ENCODE measurements around the gene IGSF9B. TPM values are rescaled to one million over a fixed set of nuclear protein-coding genes. Genes with fewer than 3 reads are reported as not detected.
A peak's percentile ranks its signal among the peaks of the same experiment; 100 is the strongest.
"Not testable (repeated sequence)": the region's sequence is repeated elsewhere in the genome, so short reads cannot be mapped to it uniquely, and the experiment has no call there.

IGSF9B gene, protein sequence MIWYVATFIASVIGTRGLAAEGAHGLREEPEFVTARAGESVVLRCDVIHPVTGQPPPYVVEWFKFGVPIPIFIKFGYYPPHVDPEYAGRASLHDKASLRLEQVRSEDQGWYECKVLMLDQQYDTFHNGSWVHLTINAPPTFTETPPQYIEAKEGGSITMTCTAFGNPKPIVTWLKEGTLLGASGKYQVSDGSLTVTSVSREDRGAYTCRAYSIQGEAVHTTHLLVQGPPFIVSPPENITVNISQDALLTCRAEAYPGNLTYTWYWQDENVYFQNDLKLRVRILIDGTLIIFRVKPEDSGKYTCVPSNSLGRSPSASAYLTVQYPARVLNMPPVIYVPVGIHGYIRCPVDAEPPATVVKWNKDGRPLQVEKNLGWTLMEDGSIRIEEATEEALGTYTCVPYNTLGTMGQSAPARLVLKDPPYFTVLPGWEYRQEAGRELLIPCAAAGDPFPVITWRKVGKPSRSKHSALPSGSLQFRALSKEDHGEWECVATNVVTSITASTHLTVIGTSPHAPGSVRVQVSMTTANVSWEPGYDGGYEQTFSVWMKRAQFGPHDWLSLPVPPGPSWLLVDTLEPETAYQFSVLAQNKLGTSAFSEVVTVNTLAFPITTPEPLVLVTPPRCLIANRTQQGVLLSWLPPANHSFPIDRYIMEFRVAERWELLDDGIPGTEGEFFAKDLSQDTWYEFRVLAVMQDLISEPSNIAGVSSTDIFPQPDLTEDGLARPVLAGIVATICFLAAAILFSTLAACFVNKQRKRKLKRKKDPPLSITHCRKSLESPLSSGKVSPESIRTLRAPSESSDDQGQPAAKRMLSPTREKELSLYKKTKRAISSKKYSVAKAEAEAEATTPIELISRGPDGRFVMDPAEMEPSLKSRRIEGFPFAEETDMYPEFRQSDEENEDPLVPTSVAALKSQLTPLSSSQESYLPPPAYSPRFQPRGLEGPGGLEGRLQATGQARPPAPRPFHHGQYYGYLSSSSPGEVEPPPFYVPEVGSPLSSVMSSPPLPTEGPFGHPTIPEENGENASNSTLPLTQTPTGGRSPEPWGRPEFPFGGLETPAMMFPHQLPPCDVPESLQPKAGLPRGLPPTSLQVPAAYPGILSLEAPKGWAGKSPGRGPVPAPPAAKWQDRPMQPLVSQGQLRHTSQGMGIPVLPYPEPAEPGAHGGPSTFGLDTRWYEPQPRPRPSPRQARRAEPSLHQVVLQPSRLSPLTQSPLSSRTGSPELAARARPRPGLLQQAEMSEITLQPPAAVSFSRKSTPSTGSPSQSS (N-terminal part only)
- 1 to 10 TPM; 2.1 to 5.1 (median 2.8) TPM for total RNA-seq

GRCh38 chr11:133956650-133957633 is at the start of gene IGSF9B:
IGSF9B (minus strand) TSS chr11:133956968; CDS start chr11:133956754, 214 bp downstream.
- Histone ChIP-seq H3K9me3 (no peaks in the 10 kb centered on the region), H3K4me1 (peaks cover 0 to 49% (median 22%) of the 10 kb centered on the region in 4 donors), H3K27ac (peak within 1 kb of the TSS in 3 of 4 donors; percentile 25 to 71 (median 54)), H3K36me3 (no peaks in the 10 kb centered on the region), H3K4me3 (peak within 1 kb of the TSS; percentile 47 to 68 (median 56)), H3K27me3 (peaks cover 3 to 63% of the 10 kb centered on the region in 2 donors)
- peak; percentile 63 to 71 for DNase-seq (ENCODE audit: low spot score in 2 of 2)
- 1 to 2% methylated on average over 73 to 78 of the region's 100 CpGs for WGBS, 2 donors
- TF ChIP-seq POLR2A (IDR thresholded peaks at IDR 0.05): peak in 1 of 2 donors; percentile 65
- TF ChIP-seq CTCF (IDR thresholded peaks at IDR 0.05): peak in 1 of 5 experiments; percentile 5
- peak in 1 of 2 donors; percentile 49 for TF ChIP-seq EP300 (IDR thresholded peaks at IDR 0.05)

GRCh38 chr11:134004496-134005172 is 47.9 kb upstream of the IGSF9B start:
- no peak overlapping the region for H3K27ac ChIP-seq
- 24 to 27% methylated on average over 10 of the region's 10 CpGs for WGBS, 2 donors
- H3K9me3 ChIP-seq: no peaks in the 10 kb centered on the region
- H3K4me3 ChIP-seq: no peak overlapping the region
- no peaks in the 10 kb centered on the region for H3K36me3 ChIP-seq
- peaks cover 0 to 17% (median 0%) of the 10 kb centered on the region in 4 donors for H3K4me1 ChIP-seq
- DNase-seq (ENCODE audit: low spot score in 2 of 2): no peak
- TF ChIP-seq EP300 (IDR thresholded peaks at IDR 0.05): no peak
- TF ChIP-seq CTCF (IDR thresholded peaks at IDR 0.05): no peak
- TF ChIP-seq POLR2A (IDR thresholded peaks at IDR 0.05): no peak
- H3K27me3 ChIP-seq: no peaks in the 10 kb centered on the region

GRCh38 chr11:134003792-134004495 is 47.2 kb upstream of the IGSF9B start:
- H3K27ac ChIP-seq: no peak overlapping the region
- no peaks in the 10 kb centered on the region for H3K9me3 ChIP-seq
- peaks cover 0 to 17% (median 0%) of the 10 kb centered on the region in 4 donors for H3K4me1 ChIP-seq
- H3K27me3 ChIP-seq: no peaks in the 10 kb centered on the region
- no peak overlapping the region for H3K4me3 ChIP-seq
- 38 to 40% methylated on average over 9 of the region's 9 CpGs for WGBS, 2 donors
- no peak for DNase-seq (ENCODE audit: low spot score in 2 of 2)
- no peaks in the 10 kb centered on the region for H3K36me3 ChIP-seq
- TF ChIP-seq EP300 (IDR thresholded peaks at IDR 0.05): no peak
- TF ChIP-seq POLR2A (IDR thresholded peaks at IDR 0.05): no peak
- no peak for TF ChIP-seq CTCF (IDR thresholded peaks at IDR 0.05)

DNA sequence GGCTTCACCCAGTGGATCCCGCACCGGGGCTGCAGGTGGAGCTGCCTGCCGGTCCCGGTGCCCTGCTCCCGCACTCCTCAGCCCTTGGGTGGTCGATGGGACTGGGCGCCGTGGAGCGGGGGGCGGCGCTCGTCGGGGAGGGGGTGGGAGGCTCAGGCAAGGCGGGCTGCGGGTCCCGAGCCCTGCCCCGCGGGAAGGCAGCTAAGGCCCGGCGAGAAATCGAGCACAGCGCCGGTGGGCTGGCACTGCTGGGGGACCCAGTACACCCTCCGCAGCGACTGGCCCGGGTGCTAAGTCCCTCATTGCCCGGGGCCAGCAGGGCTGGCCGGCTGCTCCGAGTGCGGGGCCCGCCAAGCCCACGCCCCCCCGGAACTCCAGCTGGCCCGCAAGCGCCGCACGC is 46.1 kb upstream of the IGSF9B start:
- WGBS, 2 donors: 90 to 95% methylated on average over 25 to 26 of the region's 37 CpGs
- H3K9me3 ChIP-seq; H3K27ac ChIP-seq; H3K4me3 ChIP-seq; DNase-seq (ENCODE audit: low spot score in 2 of 2); H3K36me3 ChIP-seq; H3K27me3 ChIP-seq: not testable (repeated sequence)
- peaks cover 0 to 17% (median 0%) of the 10 kb centered on the region in 4 donors for H3K4me1 ChIP-seq

DNA sequence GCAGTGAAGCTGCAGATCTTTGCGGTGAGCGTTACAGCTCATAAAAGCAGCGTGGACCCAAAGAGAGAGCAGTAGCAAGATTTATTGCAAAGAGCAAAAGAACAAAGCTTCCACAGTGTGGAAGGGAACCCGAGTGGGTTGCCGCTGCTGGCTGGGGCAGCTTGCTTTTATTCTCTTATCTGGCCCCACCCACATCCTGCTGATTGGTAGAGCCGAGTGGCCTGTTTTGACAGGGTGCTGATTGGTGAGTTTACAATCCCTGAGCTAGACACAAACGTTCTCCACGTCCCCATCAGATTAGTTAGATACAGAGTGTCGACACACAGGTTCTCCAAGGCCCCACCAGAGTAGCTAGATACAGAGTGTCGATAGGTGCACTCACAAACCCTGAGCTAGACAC is 45.6 kb upstream of the IGSF9B start:
- not testable (repeated sequence) for DNase-seq (ENCODE audit: low spot score in 2 of 2); H3K27ac ChIP-seq; H3K36me3 ChIP-seq; H3K4me3 ChIP-seq; H3K27me3 ChIP-seq; H3K9me3 ChIP-seq
- H3K4me1 ChIP-seq: peaks cover 0 to 17% (median 0%) of the 10 kb centered on the region in 4 donors
- WGBS, 2 donors: 63 to 68% methylated on average over 9 to 10 of the region's 10 CpGs
